ENCODE data around the gene CTNNAL1.
"Not testable (repeated sequence)": the region's sequence is repeated elsewhere in the genome, so short reads cannot be mapped to it uniquely, and the experiment has no call there.

The CTNNAL1 gene

GRCh38 chr9:109012876-109013678 is at the start of gene CTNNAL1:
Gene CTNNAL1, minus strand, starts transcription at chr9:109013499. Its CDS starts 57 bp downstream, at chr9:109013442.
- peak; percentile 70 to 71 for DNase-seq (ENCODE audit: low read depth in 2 of 2)

- DNase-seq (ENCODE audit: low read depth in 2 of 2) = no peak
These were observed 49.2 kb upstream of the CTNNAL1 start for GRCh38 chr9:109062543-109062942.

GRCh38 chr9:109060191-109060590 is 46.9 kb upstream of the CTNNAL1 start:
- DNase-seq (ENCODE audit: low read depth in 2 of 2) = no peak

GRCh38 chr9:109053121-109053520 is 39.8 kb upstream of the CTNNAL1 start:
- not testable (repeated sequence) for DNase-seq (ENCODE audit: low read depth in 2 of 2)

- no peak for DNase-seq (ENCODE audit: low read depth in 2 of 2)
These were observed 39.1 kb upstream of the CTNNAL1 start for GRCh38 chr9:109052416-109052815.

- DNase-seq (ENCODE audit: low read depth in 2 of 2) = no peak
These were observed 38.4 kb upstream of the CTNNAL1 start for GRCh38 chr9:109051733-109052132.

- no peak for DNase-seq (ENCODE audit: low read depth in 2 of 2)
These were observed 37.1 kb upstream of the CTNNAL1 start for GRCh38 chr9:109050444-109050843.

- DNase-seq (ENCODE audit: low read depth in 2 of 2) = no peak
These were observed 35.5 kb upstream of the CTNNAL1 start for GRCh38 chr9:109048822-109049221.

- DNase-seq (ENCODE audit: low read depth in 2 of 2) = no peak
These were observed 34.0 kb upstream of the CTNNAL1 start for GRCh38 chr9:109047259-109047658.

- no peak for DNase-seq (ENCODE audit: low read depth in 2 of 2)
These were observed 33.0 kb upstream of the CTNNAL1 start for GRCh38 chr9:109046346-109046745.

- no peak for DNase-seq (ENCODE audit: low read depth in 2 of 2)
These were observed 30.3 kb upstream of the CTNNAL1 start for GRCh38 chr9:109043578-109043977.

GRCh38 chr9:109040571-109040970 is 27.3 kb upstream of the CTNNAL1 start:
- no peak for DNase-seq (ENCODE audit: low read depth in 2 of 2)

GRCh38 chr9:109039539-109039938 is 26.2 kb upstream of the CTNNAL1 start:
- no peak for DNase-seq (ENCODE audit: low read depth in 2 of 2)

GRCh38 chr9:109037946-109038715 is 24.8 kb upstream of the CTNNAL1 start:
- no peak for DNase-seq (ENCODE audit: low read depth in 2 of 2)

- DNase-seq (ENCODE audit: low read depth in 2 of 2) = no peak
These were observed 23.7 kb upstream of the CTNNAL1 start for GRCh38 chr9:109036744-109037680.

GRCh38 chr9:109035684-109036423 is 22.6 kb upstream of the CTNNAL1 start:
- DNase-seq (ENCODE audit: low read depth in 2 of 2) = peak; percentile 68 to 74

- no peak for DNase-seq (ENCODE audit: low read depth in 2 of 2)
These were observed 20.8 kb upstream of the CTNNAL1 start for GRCh38 chr9:109033941-109034700.

- DNase-seq (ENCODE audit: low read depth in 2 of 2) = no peak
These were observed 17.9 kb upstream of the CTNNAL1 start for GRCh38 chr9:109031241-109031640.

- DNase-seq (ENCODE audit: low read depth in 2 of 2) = no peak
These were observed 17.1 kb upstream of the CTNNAL1 start for GRCh38 chr9:109030426-109030825.

GRCh38 chr9:109028457-109028856 is 15.2 kb upstream of the CTNNAL1 start:
- no peak for DNase-seq (ENCODE audit: low read depth in 2 of 2)
